Peyer's patch (tissue), 4 donors: ENCODE measurements around the gene ERVK3-1.

Experiments
- CTCF ChIP-seq, 6 experiments: fragments of 450-650 bp in 4 of 6; fragments of 200-600 bp in 2 of 6; sonication (generic) in 1 of 6; IDR thresholded peaks; one replicate each; pipeline ENCODE4 v1.5.1; 2017 to 2019; ENCODE audit warnings: antibody characterized with exemption in 6 of 6, mild to moderate bottlenecking in 3 of 6, moderate library complexity in 1 of 6
- POLR2A ChIP-seq, 2 donors: fragments of 450-650 bp; IDR thresholded peaks; one replicate each; pipeline ENCODE4 v1.5.1; 2017; ENCODE audit warnings: antibody characterized with exemption in 2 of 2, mild to moderate bottlenecking in 2 of 2, moderate library complexity in 2 of 2

- TF ChIP-seq CTCF (IDR thresholded peaks at IDR 0.05): no peak
- TF ChIP-seq POLR2A (IDR thresholded peaks at IDR 0.05): no peak
Measured at GRCh38 chr19:58352760-58353671, 47.8 kb downstream of the ERVK3-1 start, which contains the start of gene A1BG.
